22Rv1 (cell line): ENCODE data around the gene HELT.

Experiments used
- ZFX ChIP-seq: fragments of 450-650 bp; IDR thresholded peaks from 2 replicates; pipeline ENCODE4 v1.6.1; 2017; ENCODE audit warnings: antibody characterized with exemption, borderline replicate concordance
- TF ChIP-seq, protein P1 (sequence below): fragments of 450-650 bp; IDR thresholded peaks from 2 replicates; pipeline ENCODE4 v1.5.1; 2017; ENCODE audit warnings: mild to moderate bottlenecking

DNA sequence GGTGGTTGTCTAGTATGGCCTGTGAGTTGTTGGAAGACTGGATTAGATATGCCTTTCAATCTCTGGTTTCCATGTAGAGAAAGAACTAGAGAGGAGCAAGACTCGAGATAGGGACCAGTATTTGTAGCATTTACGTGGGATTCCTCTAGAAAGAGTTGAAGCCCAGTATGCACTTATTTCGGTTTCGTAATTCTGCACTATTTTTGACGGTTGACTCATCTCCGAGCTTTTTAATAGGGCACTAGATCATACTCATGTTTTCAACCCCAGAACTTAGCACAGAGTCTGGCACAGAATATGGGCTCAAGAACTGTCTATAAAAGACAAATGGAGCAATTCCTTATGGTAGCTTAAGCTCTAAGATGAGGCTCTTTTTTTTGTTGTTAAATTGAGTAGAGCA, 15.7 kb downstream of the HELT start:
- TF ChIP-seq, protein P1, sequence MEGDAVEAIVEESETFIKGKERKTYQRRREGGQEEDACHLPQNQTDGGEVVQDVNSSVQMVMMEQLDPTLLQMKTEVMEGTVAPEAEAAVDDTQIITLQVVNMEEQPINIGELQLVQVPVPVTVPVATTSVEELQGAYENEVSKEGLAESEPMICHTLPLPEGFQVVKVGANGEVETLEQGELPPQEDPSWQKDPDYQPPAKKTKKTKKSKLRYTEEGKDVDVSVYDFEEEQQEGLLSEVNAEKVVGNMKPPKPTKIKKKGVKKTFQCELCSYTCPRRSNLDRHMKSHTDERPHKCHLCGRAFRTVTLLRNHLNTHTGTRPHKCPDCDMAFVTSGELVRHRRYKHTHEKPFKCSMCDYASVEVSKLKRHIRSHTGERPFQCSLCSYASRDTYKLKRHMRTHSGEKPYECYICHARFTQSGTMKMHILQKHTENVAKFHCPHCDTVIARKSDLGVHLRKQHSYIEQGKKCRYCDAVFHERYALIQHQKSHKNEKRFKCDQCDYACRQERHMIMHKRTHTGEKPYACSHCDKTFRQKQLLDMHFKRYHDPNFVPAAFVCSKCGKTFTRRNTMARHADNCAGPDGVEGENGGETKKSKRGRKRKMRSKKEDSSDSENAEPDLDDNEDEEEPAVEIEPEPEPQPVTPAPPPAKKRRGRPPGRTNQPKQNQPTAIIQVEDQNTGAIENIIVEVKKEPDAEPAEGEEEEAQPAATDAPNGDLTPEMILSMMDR, result no peak
- TF ChIP-seq ZFX, result no peak
